PC-9 (cell line): ENCODE results near the gene ARHGEF28.

Experiments
- EZH2 ChIP-seq: fragments of 200-600 bp; sonication (generic); IDR thresholded peaks from 2 replicates; pipeline ENCODE4 v1.8.0; 2017; ENCODE audit warnings: antibody characterized with exemption, low read depth
- TF ChIP-seq, protein P1 (sequence below): fragments of 200-600 bp; sonication (generic); conservative IDR thresholded peaks from 2 replicates; pipeline ENCODE4 v1.6.1; 2017; ENCODE audit warnings: mixed run types, antibody characterized with exemption, mild to moderate bottlenecking, moderate library complexity

DNA sequence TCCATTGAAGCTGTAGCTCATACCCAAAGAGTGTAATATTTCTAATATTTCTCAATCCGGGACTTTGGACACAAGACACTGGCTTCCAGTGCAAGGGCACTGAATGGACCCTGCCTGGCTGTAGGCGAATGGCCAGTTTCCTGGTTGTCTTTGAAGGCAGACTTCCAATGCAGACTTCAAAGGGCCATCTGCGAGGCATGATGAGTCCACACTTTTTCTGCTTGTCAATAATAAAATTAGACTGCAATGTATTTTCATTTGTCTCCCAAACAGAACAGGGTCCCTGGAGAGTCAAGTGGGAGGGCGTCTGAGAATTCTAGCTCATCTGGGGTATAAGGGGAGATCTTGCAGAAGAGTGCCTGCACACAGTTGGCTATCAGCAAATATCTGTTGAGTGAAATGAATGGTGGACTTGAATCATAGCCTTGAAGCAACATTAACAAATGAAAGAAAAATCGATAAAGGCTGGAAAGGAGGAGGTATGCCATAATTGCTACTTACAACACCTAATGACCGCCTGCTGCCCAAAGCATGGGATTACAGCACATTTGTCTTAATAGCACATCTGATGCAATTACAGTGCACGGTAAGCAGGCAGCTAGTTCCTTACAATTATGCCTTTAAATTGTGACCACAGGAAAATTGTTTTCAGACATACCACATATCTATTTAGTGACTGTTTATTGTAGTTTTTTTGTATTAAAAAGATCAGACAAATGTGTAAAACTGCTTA lies 137.5 kb downstream of the ARHGEF28 start:
- TF ChIP-seq, protein P1, sequence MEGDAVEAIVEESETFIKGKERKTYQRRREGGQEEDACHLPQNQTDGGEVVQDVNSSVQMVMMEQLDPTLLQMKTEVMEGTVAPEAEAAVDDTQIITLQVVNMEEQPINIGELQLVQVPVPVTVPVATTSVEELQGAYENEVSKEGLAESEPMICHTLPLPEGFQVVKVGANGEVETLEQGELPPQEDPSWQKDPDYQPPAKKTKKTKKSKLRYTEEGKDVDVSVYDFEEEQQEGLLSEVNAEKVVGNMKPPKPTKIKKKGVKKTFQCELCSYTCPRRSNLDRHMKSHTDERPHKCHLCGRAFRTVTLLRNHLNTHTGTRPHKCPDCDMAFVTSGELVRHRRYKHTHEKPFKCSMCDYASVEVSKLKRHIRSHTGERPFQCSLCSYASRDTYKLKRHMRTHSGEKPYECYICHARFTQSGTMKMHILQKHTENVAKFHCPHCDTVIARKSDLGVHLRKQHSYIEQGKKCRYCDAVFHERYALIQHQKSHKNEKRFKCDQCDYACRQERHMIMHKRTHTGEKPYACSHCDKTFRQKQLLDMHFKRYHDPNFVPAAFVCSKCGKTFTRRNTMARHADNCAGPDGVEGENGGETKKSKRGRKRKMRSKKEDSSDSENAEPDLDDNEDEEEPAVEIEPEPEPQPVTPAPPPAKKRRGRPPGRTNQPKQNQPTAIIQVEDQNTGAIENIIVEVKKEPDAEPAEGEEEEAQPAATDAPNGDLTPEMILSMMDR: no peak
- TF ChIP-seq EZH2: no peak
